HepG2 (cell line): ENCODE results near the gene ADGRB2. TPM values are rescaled to one million over a fixed set of nuclear protein-coding genes. Genes with fewer than 3 reads are reported as not detected.

Experiments
- ATAC-seq: fragments of 200-7000 bp; cut with Tn5 transposase; 3 replicates; pipeline ENCODE4 v1.9.1; 2020; ENCODE audit warnings: mild to moderate bottlenecking, moderate library complexity
- BruUV-seq: library from RNA; stranded (reverse); fragments of 400-500 nt; replicated peaks from 2 replicates; lab custom pipeline; 2021; lab: Mats Ljungman, UMichigan
- CTCF ChIA-PET: fragments of 300-600 bp; formaldehyde crosslinking; extraction: SDS; loops from one replicate; lab custom pipeline; 2021; ENCODE audit warnings: low total read pairs, inconsistent platforms, low intra/inter-chr PET ratio; lab: Yijun Ruan, JAX
- POLR2A ChIA-PET: fragments of 350-600 bp; sonication (Branson Sonifier 250); formaldehyde crosslinking; loops from one replicate; lab custom pipeline; 2020; ENCODE audit warnings: antibody characterized with exemption, inconsistent platforms; lab: Yijun Ruan, JAX
- DNase-seq: peaks from one replicate; pipeline ENCODE4 v3.0.0-alpha.2; 2015; ENCODE audit warnings: low spot score
- FAIRE-seq: peaks from 3 replicates; lab custom pipeline; 2011; peaks lifted over from hg19 to GRCh38; lab: Jason Lieb, UNC
- H2AFZ ChIP-seq: one replicate; pipeline ENCODE4 v1.6.1; 2011; ENCODE audit warnings: low read length, inconsistent platforms
- H3K27ac ChIP-seq: fragments of 300-600 bp; 3 replicates; pipeline ENCODE4 v1.8.0; 2011; ENCODE audit warnings: mixed run types, mild to moderate bottlenecking, mixed read lengths, low read length, inconsistent platforms; ENCODE audit not compliant: insufficient read depth; ENCODE audit errors: extremely low read length
- H3K27me3 ChIP-seq, 2 experiments: fragments of 200-600 bp in 1 of 2; 2 replicates in 1 of 2; 3 replicates in 1 of 2; pipeline versions ENCODE4 v1.6.0 to v1.8.0; 2011; ENCODE audit warnings: low read length in 2 of 2, mild to moderate bottlenecking in 2 of 2, moderate library complexity in 2 of 2, inconsistent platforms in 1 of 2; ENCODE audit not compliant: insufficient read depth in 2 of 2, control insufficient read depth in 1 of 2
- H3K36me3 ChIP-seq, 2 experiments: fragments of 200-600 bp in 1 of 2; replicated peaks in 1 of 2; 2 replicates in 1 of 2; 3 replicates in 1 of 2; pipeline versions ENCODE4 v1.5.1 to v1.8.0; 2011; ENCODE audit warnings: low read length in 2 of 2, inconsistent platforms in 1 of 2; ENCODE audit not compliant: insufficient read depth in 2 of 2, control insufficient read depth in 1 of 2
- H3K4me1 ChIP-seq: 2 replicates; pipeline ENCODE4 v1.5.1; 2012; ENCODE audit warnings: low read length, inconsistent platforms; ENCODE audit not compliant: insufficient read depth
- H3K4me2 ChIP-seq: 2 replicates; pipeline ENCODE4 v1.6.0; 2011; ENCODE audit warnings: low read depth, low read length, inconsistent platforms
- H3K4me3 ChIP-seq, 3 experiments: fragments of 200-600 bp in 1 of 3; sonication (generic), shearing (Covaris generic) in 1 of 3; replicated peaks in 1 of 3; 2 replicates each; pipeline ENCODE4 v1.5.1; 2011 to 2016; ENCODE audit warnings: low read length in 3 of 3, inconsistent platforms in 2 of 3, low read depth in 2 of 3, mild to moderate bottlenecking in 2 of 3, control low read depth in 1 of 3, mixed read lengths in 1 of 3; ENCODE audit not compliant: insufficient read depth in 1 of 3
- H3K79me2 ChIP-seq: one replicate; pipeline ENCODE4 v1.6.1; 2011; ENCODE audit warnings: low read length, inconsistent platforms; ENCODE audit not compliant: insufficient read depth
- H3K9ac ChIP-seq: 2 replicates; pipeline ENCODE4 v1.6.0; 2011; ENCODE audit warnings: mild to moderate bottlenecking, low read depth, low read length, inconsistent platforms; ENCODE audit not compliant: insufficient read depth
- H3K9me3 ChIP-seq: 2 replicates; pipeline ENCODE4 v1.5.1; 2012; ENCODE audit warnings: mild to moderate bottlenecking, low read length
- H4K20me1 ChIP-seq: 2 replicates; pipeline ENCODE4 v1.6.0; 2011; ENCODE audit warnings: inconsistent platforms, mild to moderate bottlenecking, low read length, moderate library complexity; ENCODE audit not compliant: insufficient read depth
- BRCA1 ChIP-seq: sonication (generic); formaldehyde crosslinking; IDR thresholded peaks from 2 replicates; pipeline ENCODE4 v1.4.0; 2020; ENCODE audit warnings: missing genetic modification reagents
- DNMT1 ChIP-seq: sonication (generic); formaldehyde crosslinking; IDR thresholded peaks from 2 replicates; pipeline ENCODE4 v1.5.1; 2020; ENCODE audit warnings: mild to moderate bottlenecking, missing genetic modification reagents
- SNAPC5 ChIP-seq: sonication (generic); formaldehyde crosslinking; IDR thresholded peaks from 2 replicates; pipeline ENCODE4 v1.8.1; 2023; ENCODE audit warnings: mild to moderate bottlenecking, missing genetic modification reagents, borderline replicate concordance
- SRSF9 ChIP-seq: fragments of 200-400 bp; formaldehyde crosslinking; IDR thresholded peaks from 2 replicates; pipeline ENCODE4 v1.6.1; 2018; ENCODE audit warnings: borderline replicate concordance, mild to moderate bottlenecking, low read depth, low read length; ENCODE audit not compliant: insufficient read depth, poor library complexity, severe bottlenecking
- ZNF564 ChIP-seq: sonication (generic); formaldehyde crosslinking; IDR thresholded peaks from 2 replicates; pipeline ENCODE4 v1.8.1; 2023; ENCODE audit warnings: mild to moderate bottlenecking, missing genetic modification reagents
- ZNF674 ChIP-seq: sonication (generic); formaldehyde crosslinking; IDR thresholded peaks from 2 replicates; pipeline ENCODE4 v1.5.0; 2020; ENCODE audit warnings: low read depth, mild to moderate bottlenecking, missing genetic modification reagents
- WGBS: methylation state at CpG from one replicate; pipeline ENCODE4 v1.1.6; 2017; ENCODE audit warnings: low lambda C conversion rate; 5-methylcytosine and 5-hydroxymethylcytosine counted together
- in situ Hi-C: cut with HindIII; loops from 2 replicates; pipeline ENCODE4 v1.10.0; 2017; ENCODE audit warnings: low pct_unique_long_range_greater_than_20kb; ENCODE audit not compliant: extremely low pct_ligation_motif_present
- intact Hi-C: fragments of 100-400 bp; cut with micrococcal nuclease; formaldehyde crosslinking; loops from one replicate; pipeline ENCODE4 v1.10.0; 2022; ENCODE audit not compliant: unreplicated experiment
- polyA plus RNA-seq, 8 experiments: library from polyadenylated mRNA; depleted of rRNA in 3 of 8; stranded (reverse) in 7 of 8; unstranded in 1 of 8; fragments of >200 nt; fragmentation: Illumina TruSeq in 4 of 8; extraction: Trizol in 4 of 8; gene quantifications; 2 replicates each; pipeline versions ENCODE4 v1.2.1 to v1.2.3, GENCODE V29; 2011 to 2016; ENCODE audit warnings: low read depth in 4 of 8, missing spikeins in 1 of 8, mixed read lengths in 1 of 8; ENCODE audit not compliant: insufficient read depth in 1 of 8
- total RNA-seq, 5 experiments: library from RNA; depleted of rRNA; stranded (reverse); fragments of >200 nt; fragmentation: Illumina TruSeq; extraction: Trizol; gene quantifications; 2 replicates each; pipeline ENCODE4 v1.2.3, GENCODE V29; 2016; ENCODE audit warnings: low read depth in 1 of 5
- TF ChIP-seq, protein P1 (sequence below): IDR thresholded peaks from 2 replicates; pipeline ENCODE4 v1.6.1; 2012; ENCODE audit warnings: inconsistent platforms

The ADGRB2 gene
- total and polyA plus RNA-seq, 2 of the 13 experiments (the other 11 are each of a cell fraction or from before 2014, with no cell fraction given): 0.03 to 0.09 TPM

DNA sequence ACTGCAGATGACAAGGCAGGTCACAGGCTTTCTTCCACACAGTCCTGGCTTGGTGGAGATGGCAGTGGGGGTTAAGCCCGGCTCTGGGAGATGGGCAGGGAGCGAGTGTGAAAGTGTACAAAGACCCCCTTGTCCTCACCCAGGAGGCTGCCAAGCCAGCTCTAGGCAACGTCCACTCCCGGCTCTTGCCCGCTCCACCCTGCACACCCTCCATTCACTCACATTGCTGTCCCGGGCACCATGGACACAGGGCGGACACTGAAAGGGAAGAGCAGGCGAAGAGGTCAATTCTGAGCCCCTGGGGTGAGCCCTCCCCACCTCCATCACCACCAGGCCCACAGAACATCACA, 69.2 kb downstream of the ADGRB2 start:
- POLR2A ChIA-PET: no interaction called here
- Histone ChIP-seq H3K4me2 (no peak overlapping the region), H3K9ac (no peak overlapping the region), H3K36me3 (no peaks in the 10 kb centered on the region; a peak in 2 of 5 replicates), H3K9me3 (no peaks in the 10 kb centered on the region), H3K4me1 (peaks cover 5% of the 10 kb centered on the region), H2AFZ (no peak overlapping the region), H4K20me1 (no peaks in the 10 kb centered on the region), H3K27me3 (no peaks in the 10 kb centered on the region), H3K27ac (no peak overlapping the region), H3K79me2 (no peaks in the 10 kb centered on the region)
- CTCF ChIA-PET: no interaction called here
- no TSS peak for BruUV-seq
- intact Hi-C loops: no loop called here
- in situ Hi-C loops: no loop called here
- 94% methylated on average over 7 of the region's 8 CpGs for WGBS
- DNase-seq (no peak), ATAC-seq (no peak)
- TF ChIP-seq ZNF564 (no peak), DNMT1 (CRISPR knock-in tag) (no peak), SRSF9 (no peak), SNAPC5 (CRISPR knock-in tag) (no peak), BRCA1 (CRISPR knock-in tag) (no peak), ZNF674 (no peak)
- TF ChIP-seq, protein P1, sequence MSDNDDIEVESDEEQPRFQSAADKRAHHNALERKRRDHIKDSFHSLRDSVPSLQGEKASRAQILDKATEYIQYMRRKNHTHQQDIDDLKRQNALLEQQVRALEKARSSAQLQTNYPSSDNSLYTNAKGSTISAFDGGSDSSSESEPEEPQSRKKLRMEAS: no peak
- TF ChIP-seq, all 625 proteins: peak for 0
- no peak for FAIRE-seq
- H3K4me3 ChIP-seq: no peak overlapping the region
